Trophoblast cell (in vitro differentiated cells and primary cell): ENCODE results near the gene TMEM186.
"Not testable (repeated sequence)": the region's sequence is repeated elsewhere in the genome, so short reads cannot be mapped to it uniquely, and the experiment has no call there.

Source experiments
- DNase-seq, 2 donors: peaks; one replicate each; pipeline ENCODE4 v3.0.0-alpha.2; 2016
- H2AFZ ChIP-seq: 2 replicates; pipeline ENCODE4 v1.6.1; 2013; ENCODE audit warnings: low read length, moderate library complexity, mild to moderate bottlenecking; ENCODE audit not compliant: insufficient read depth, poor library complexity
- H2AK5ac ChIP-seq: 2 replicates; pipeline ENCODE4 v1.6.1; 2013; ENCODE audit warnings: mild to moderate bottlenecking, low read length
- H2BK120ac ChIP-seq: 2 replicates; pipeline ENCODE4 v1.6.1; 2013; ENCODE audit warnings: low read length, mild to moderate bottlenecking, moderate library complexity; ENCODE audit not compliant: insufficient read depth, poor library complexity
- H2BK12ac ChIP-seq: 2 replicates; pipeline ENCODE4 v1.6.1; 2013; ENCODE audit warnings: mild to moderate bottlenecking, low read length, moderate library complexity
- H2BK5ac ChIP-seq: 2 replicates; pipeline ENCODE4 v1.6.1; 2013; ENCODE audit warnings: low read length, low read depth, moderate library complexity, mild to moderate bottlenecking; ENCODE audit not compliant: poor library complexity
- H3K14ac ChIP-seq: 2 replicates; pipeline ENCODE4 v1.6.1; 2013; ENCODE audit warnings: mild to moderate bottlenecking, low read length
- H3K18ac ChIP-seq: 2 replicates; pipeline ENCODE4 v1.6.1; 2013; ENCODE audit warnings: mild to moderate bottlenecking, low read length
- H3K23ac ChIP-seq: 2 replicates; pipeline ENCODE4 v1.6.1; 2013; ENCODE audit warnings: low read length
- H3K27ac ChIP-seq: 2 replicates; pipeline ENCODE4 v1.5.1; 2013; ENCODE audit warnings: low read depth, mild to moderate bottlenecking, inconsistent platforms, low read length, moderate library complexity
- H3K27me3 ChIP-seq: 2 replicates; pipeline ENCODE4 v1.6.1; 2013; ENCODE audit warnings: inconsistent platforms, mild to moderate bottlenecking, low read length, moderate library complexity; ENCODE audit not compliant: insufficient read depth
- H3K36me3 ChIP-seq, 2 experiments: 1 replicate in 1 of 2; 2 replicates in 1 of 2; pipeline ENCODE4 v1.6.1; 2013; ENCODE audit warnings: low read length in 2 of 2, mild to moderate bottlenecking in 2 of 2, moderate library complexity in 1 of 2; ENCODE audit not compliant: insufficient read depth in 2 of 2, control insufficient read depth in 1 of 2
- H3K4ac ChIP-seq: 2 replicates; pipeline ENCODE4 v1.6.1; 2013; ENCODE audit warnings: low read depth, mild to moderate bottlenecking, low read length, moderate library complexity
- H3K4me1 ChIP-seq, 2 experiments: 1 replicate in 1 of 2; 2 replicates in 1 of 2; pipeline ENCODE4 v1.6.1; 2013; ENCODE audit warnings: low read length in 2 of 2, mild to moderate bottlenecking in 2 of 2, moderate library complexity in 1 of 2; ENCODE audit not compliant: insufficient read depth in 2 of 2, control insufficient read depth in 1 of 2
- H3K4me2 ChIP-seq: 2 replicates; pipeline ENCODE4 v1.6.1; 2013; ENCODE audit warnings: inconsistent platforms, mild to moderate bottlenecking, low read length, moderate library complexity
- H3K4me3 ChIP-seq: 2 replicates; pipeline ENCODE4 v1.5.1; 2013; ENCODE audit warnings: mild to moderate bottlenecking, low read depth, low read length, inconsistent platforms
- H3K79me1 ChIP-seq: one replicate; pipeline ENCODE4 v1.6.1; 2013; ENCODE audit warnings: low read length
- H3K79me2 ChIP-seq: 2 replicates; pipeline ENCODE4 v1.6.1; 2013; ENCODE audit warnings: low read length, mild to moderate bottlenecking; ENCODE audit not compliant: control insufficient read depth, insufficient read depth, poor library complexity
- H3K9ac ChIP-seq: 2 replicates; pipeline ENCODE4 v1.6.1; 2013; ENCODE audit warnings: mild to moderate bottlenecking, low read length
- H3K9me3 ChIP-seq: 2 replicates; pipeline ENCODE4 v1.6.1; 2013; ENCODE audit warnings: low read depth, mild to moderate bottlenecking, control low read depth, inconsistent platforms, low read length; ENCODE audit not compliant: insufficient read depth
- H4K12ac ChIP-seq: 2 replicates; pipeline ENCODE4 v1.6.1; 2013; ENCODE audit warnings: low read depth, mild to moderate bottlenecking, low read length, moderate library complexity
- H4K8ac ChIP-seq: 2 replicates; pipeline ENCODE4 v1.6.1; 2013; ENCODE audit warnings: low read depth, mild to moderate bottlenecking, low read length, moderate library complexity
- H4K91ac ChIP-seq: one replicate; pipeline ENCODE4 v1.6.1; 2013; ENCODE audit warnings: low read depth, mild to moderate bottlenecking, low read length, moderate library complexity
- WGBS: extraction: QIAGEN DNeasy Blood & Tissue Kit; methylation state at CpG from one replicate; pipeline ENCODE4 v1.1.7; 2013; ENCODE audit warnings: missing lambda C conversion rate; ENCODE audit not compliant: insufficient read length, insufficient coverage; ENCODE audit errors: extremely low coverage; 5-methylcytosine and 5-hydroxymethylcytosine counted together

TMEM186 gene

GRCh38 chr16:8843296-8843695, 45.9 kb upstream of the TMEM186 start:
- no CpG with 5 or more reads among the region's 12 CpGs for WGBS
- not testable (repeated sequence) for H4K91ac ChIP-seq, H3K18ac ChIP-seq, H3K79me1 ChIP-seq, H3K79me2 ChIP-seq, H4K8ac ChIP-seq, H4K12ac ChIP-seq, H3K9ac ChIP-seq, H2BK12ac ChIP-seq, H2AFZ ChIP-seq, H3K23ac ChIP-seq, H3K27me3 ChIP-seq, H2AK5ac ChIP-seq, H3K14ac ChIP-seq, H3K4me3 ChIP-seq, H3K27ac ChIP-seq, DNase-seq, H3K4ac ChIP-seq, H3K4me1 ChIP-seq, H2BK120ac ChIP-seq, H3K4me2 ChIP-seq, H3K9me3 ChIP-seq, H2BK5ac ChIP-seq
- H3K36me3 ChIP-seq: peaks cover 14 to 15% of the 10 kb centered on the region in 2 experiments

DNA sequence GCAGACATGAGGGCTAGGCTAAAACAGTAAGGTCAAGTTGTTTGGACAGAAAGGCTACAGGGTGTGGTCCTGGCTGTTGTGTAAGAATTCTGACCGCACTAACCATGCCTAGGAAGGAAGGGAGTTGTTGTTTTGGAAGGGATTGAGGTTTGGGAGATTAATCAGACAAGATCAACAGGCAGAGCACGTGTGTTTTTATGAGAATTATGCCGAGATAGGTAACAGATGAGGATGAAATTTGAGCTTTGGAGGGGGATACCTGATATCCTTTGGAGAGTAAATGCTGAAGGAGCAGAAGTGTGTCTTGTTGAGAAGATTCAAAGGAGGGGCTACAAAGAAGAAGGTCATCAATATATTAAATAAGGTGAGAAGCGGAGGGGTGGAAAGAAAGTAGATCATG, 44.6 kb upstream of the TMEM186 start:
- H4K91ac ChIP-seq, H2AFZ ChIP-seq, H3K9ac ChIP-seq, H3K18ac ChIP-seq, H3K79me2 ChIP-seq, H3K4me3 ChIP-seq, H4K8ac ChIP-seq, DNase-seq, H3K27ac ChIP-seq, H3K36me3 ChIP-seq, H2AK5ac ChIP-seq, H3K14ac ChIP-seq, H3K4me1 ChIP-seq, H3K4me2 ChIP-seq, H3K23ac ChIP-seq, H2BK12ac ChIP-seq, H2BK120ac ChIP-seq, H4K12ac ChIP-seq, H2BK5ac ChIP-seq, H3K4ac ChIP-seq, H3K9me3 ChIP-seq, H3K27me3 ChIP-seq, H3K79me1 ChIP-seq: not testable (repeated sequence)
- no CpG with 5 or more reads among the region's 4 CpGs for whole genome bisulfite sequencing

DNA sequence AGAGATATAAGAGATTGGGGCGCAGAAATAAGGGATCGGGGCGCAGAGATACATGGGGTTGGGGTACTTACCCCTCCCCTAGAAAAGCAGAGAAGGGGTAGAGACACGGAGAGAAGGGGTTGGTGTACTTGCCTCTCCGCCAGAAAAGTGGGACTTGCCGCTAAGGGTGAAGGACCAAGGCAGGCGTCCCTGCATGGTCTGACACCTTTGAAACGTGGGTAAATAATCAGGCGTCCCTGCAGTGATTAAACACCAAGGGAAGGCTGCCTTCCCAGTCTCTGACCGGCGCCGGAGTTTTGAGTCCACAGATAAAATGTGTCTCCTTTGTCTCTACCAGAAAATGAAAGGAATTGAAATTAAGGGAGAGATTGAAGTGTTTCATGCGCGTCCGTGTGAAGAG, 40.2 kb upstream of the TMEM186 start:
- not testable (repeated sequence) for H4K12ac ChIP-seq, H2BK12ac ChIP-seq, H3K4me1 ChIP-seq, H3K27ac ChIP-seq, H3K4ac ChIP-seq, H3K36me3 ChIP-seq, H3K79me1 ChIP-seq, H2AFZ ChIP-seq, H4K91ac ChIP-seq, H3K14ac ChIP-seq, H3K9me3 ChIP-seq, H3K4me3 ChIP-seq, H3K23ac ChIP-seq, H4K8ac ChIP-seq, H2BK120ac ChIP-seq, H3K9ac ChIP-seq, H3K79me2 ChIP-seq, H3K27me3 ChIP-seq, DNase-seq, H3K18ac ChIP-seq, H2AK5ac ChIP-seq, H3K4me2 ChIP-seq, H2BK5ac ChIP-seq
- no CpG with 5 or more reads among the region's 15 CpGs for WGBS

DNA sequence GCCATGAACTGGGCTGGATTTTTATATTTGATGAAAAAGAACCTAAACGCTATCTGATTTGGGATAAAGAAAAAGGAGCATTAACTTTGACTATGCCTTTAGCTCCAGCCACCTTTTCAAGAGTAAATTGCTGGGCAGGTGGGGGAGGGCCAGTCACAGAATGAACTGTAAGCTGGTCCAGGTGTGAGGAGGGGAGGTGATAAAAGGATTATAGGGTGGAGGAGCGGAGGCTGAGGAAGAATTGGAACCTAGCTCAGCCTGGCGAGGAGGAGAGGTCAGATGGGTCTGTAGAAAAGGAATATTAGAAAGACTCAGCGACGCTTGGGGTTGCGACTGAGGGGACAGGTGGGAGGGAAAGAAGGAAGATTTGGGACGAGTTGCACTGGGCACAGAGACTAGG, 39.4 kb upstream of the TMEM186 start:
- H3K4ac ChIP-seq, H3K79me2 ChIP-seq: not testable (repeated sequence)

More for the DNA sequence above, 39.4 kb upstream of the TMEM186 start:
- not testable (repeated sequence) for H3K4me2 ChIP-seq, H2BK120ac ChIP-seq, H3K27me3 ChIP-seq, H3K23ac ChIP-seq, H3K79me1 ChIP-seq, H2AFZ ChIP-seq, H3K4me3 ChIP-seq, H4K8ac ChIP-seq, H3K18ac ChIP-seq, H4K91ac ChIP-seq, H2AK5ac ChIP-seq, H3K4me1 ChIP-seq, H2BK5ac ChIP-seq, H3K9me3 ChIP-seq, H3K9ac ChIP-seq, DNase-seq, H3K14ac ChIP-seq, H2BK12ac ChIP-seq, H3K27ac ChIP-seq, H4K12ac ChIP-seq
- no CpG with 5 or more reads among the region's 7 CpGs for WGBS
- peaks cover 13 to 15% of the 10 kb centered on the region in 2 experiments for H3K36me3 ChIP-seq
